Fibroblast of lung (primary cell): ENCODE measurements around the gene SCUBE3.

ENCODE experiments used
- EZH2 ChIP-seq: IDR thresholded peaks from 2 replicates; pipeline ENCODE4 v1.5.1; 2012; ENCODE audit warnings: low read length, control low read depth, mild to moderate bottlenecking; ENCODE audit errors: missing control alignments
- TF ChIP-seq, protein P1 (sequence below), 2 donors: IDR thresholded peaks in 1 of 2; conservative IDR thresholded peaks in 1 of 2; 1 replicate in 1 of 2; 2 replicates in 1 of 2; pipeline ENCODE4 v1.5.1; 2011 to 2012; ENCODE audit warnings: low read length in 2 of 2, control low read depth in 1 of 2, inconsistent platforms in 1 of 2, low read depth in 1 of 2, mild to moderate bottlenecking in 1 of 2

DNA sequence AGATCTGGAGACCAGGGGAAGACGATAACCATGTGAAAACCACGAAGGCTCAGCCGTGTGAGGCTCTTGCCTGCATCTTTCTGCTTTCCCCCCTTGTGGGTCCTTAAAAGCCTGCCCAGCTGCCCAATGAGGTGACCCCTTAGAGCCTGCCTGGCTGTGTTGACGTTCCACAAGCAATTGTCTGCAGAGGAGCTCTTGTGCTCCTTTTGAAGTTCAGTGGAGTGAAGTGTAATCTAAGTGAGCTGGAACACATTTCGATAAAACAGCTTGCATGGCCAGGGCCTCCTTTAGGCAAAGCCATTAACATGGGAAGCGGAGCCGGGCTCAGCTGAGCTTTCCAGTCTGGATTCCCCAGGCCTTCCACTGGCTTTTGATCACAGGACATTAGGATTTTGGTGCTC, 45.3 kb upstream of the SCUBE3 start:
- TF ChIP-seq EZH2: no peak
- TF ChIP-seq, protein P1, sequence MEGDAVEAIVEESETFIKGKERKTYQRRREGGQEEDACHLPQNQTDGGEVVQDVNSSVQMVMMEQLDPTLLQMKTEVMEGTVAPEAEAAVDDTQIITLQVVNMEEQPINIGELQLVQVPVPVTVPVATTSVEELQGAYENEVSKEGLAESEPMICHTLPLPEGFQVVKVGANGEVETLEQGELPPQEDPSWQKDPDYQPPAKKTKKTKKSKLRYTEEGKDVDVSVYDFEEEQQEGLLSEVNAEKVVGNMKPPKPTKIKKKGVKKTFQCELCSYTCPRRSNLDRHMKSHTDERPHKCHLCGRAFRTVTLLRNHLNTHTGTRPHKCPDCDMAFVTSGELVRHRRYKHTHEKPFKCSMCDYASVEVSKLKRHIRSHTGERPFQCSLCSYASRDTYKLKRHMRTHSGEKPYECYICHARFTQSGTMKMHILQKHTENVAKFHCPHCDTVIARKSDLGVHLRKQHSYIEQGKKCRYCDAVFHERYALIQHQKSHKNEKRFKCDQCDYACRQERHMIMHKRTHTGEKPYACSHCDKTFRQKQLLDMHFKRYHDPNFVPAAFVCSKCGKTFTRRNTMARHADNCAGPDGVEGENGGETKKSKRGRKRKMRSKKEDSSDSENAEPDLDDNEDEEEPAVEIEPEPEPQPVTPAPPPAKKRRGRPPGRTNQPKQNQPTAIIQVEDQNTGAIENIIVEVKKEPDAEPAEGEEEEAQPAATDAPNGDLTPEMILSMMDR (conservative IDR thresholded peaks at IDR 0.05 in 1 of 2, IDR thresholded peaks at IDR 0.05 in 1 of 2; ENCODE audit: low read depth in 1 of 2, low read length in 2 of 2): no peak
